ENCODE data around the gene KCTD17. TPM values are rescaled to one million over a fixed set of nuclear protein-coding genes. Genes with fewer than 3 reads are reported as not detected.

Gene KCTD17
- total RNA-seq, 1 donor from 2014 or later: 63.2 TPM

DNA sequence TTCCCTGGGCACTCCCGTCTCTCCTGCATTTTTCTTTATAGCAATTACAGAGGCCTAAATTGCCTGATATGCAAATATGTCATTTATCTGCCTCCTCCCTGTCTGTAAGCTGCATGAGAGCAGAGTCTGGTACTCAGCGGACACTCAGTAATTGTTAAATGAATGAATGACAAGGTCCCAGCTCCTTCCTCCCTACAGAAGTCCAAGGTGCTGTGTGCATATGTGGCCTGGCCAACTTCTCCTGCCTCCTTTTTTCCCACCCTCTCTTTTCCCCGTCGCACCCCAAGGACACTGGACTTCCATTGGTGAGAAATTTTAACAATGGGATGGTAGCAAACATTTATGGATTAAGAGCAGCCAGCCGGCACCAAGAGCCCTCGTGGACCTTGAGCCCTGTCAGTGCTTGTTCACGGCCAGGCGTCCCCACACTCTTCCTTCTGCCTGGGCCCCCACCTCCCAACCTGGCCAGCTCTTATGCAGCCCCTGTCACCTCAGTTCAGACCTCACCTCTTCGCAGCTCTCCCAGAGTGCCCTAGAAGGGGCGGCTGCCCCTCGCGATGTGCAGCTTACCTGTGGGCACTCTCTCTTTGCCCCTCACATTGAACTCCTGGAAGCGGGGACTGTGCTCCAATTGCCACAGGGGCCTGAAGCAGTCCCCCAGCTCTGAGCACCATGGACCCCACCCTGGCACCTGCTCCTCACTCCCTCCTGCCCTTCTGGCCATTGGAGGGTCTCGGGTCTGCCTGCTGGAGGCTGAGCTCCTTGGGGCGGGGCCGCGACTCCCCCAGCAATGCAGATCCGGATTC, 56.5 kb downstream of the KCTD17 start:
- H3K36me3 Mint-ChIP-seq (ENCODE audit: low read depth): peaks cover 4% of the 10 kb centered on the region
- H3K27me3 Mint-ChIP-seq: no peaks in the 10 kb centered on the region
- H3K4me3 Mint-ChIP-seq: no peak overlapping the region
- H3K9me3 Mint-ChIP-seq: no peaks in the 10 kb centered on the region
- DNase-seq: no peak
- peaks cover 11% of the 10 kb centered on the region for H3K4me1 Mint-ChIP-seq
- H3K27ac Mint-ChIP-seq: no peak overlapping the region
- intact Hi-C loops (cut with micrococcal nuclease): no loop called here

DNA sequence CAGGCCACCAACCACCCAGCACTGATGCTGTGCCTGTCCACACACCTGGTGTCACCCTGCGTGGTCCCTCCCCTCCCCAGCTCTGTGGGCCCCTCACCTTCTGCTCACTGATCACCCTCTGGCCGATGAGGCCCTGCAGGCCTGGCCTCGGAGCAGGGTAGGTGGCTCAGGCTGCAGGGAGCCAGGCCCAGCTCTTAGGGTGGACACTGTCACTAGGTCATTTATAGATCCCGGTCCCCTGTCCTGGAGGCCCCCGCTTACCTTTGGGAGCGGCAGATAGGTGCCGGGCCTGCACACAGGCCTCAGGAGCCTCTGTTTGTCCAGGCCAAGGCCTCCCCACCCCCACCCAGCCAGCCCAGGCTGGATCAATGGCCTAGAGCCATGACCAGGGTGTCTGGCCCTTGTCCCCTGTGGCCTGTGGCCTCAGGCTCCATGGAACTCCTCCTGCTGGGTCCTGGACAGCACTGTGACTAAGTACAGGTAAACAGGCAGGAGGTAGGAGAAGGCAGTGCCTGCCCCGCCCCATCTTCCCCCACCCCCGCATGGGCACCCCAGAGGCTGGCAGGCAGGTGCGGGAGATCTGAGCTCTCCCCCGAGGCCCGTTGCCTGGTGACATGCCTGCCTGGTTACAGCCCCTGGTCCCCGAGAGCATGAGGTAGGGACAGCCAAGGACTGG, 57.8 kb downstream of the KCTD17 start, which contains the start of gene TMPRSS6:
TMPRSS6 (minus strand) TSS at position 472 of the 676 bp plus-strand sequence. CDS start 6,296 bp downstream, outside the sequence.
- H3K27ac Mint-ChIP-seq: no peak within 1 kb of the TSS
- no peak for DNase-seq
- no peak within 1 kb of the TSS for H3K4me3 Mint-ChIP-seq
- intact Hi-C loops (cut with micrococcal nuclease): no loop called here
- no peaks in the 10 kb centered on the region for H3K27me3 Mint-ChIP-seq
- H3K4me1 Mint-ChIP-seq: peaks cover 9% of the 10 kb centered on the region
- H3K9me3 Mint-ChIP-seq: no peaks in the 10 kb centered on the region
- peaks cover 4% of the 10 kb centered on the region for H3K36me3 Mint-ChIP-seq (ENCODE audit: low read depth)

- Mint-ChIP-seq H3K27ac (no peak overlapping the region), H3K4me1 (peaks cover 15% of the 10 kb centered on the region), H3K9me3 (no peaks in the 10 kb centered on the region), H3K4me3 (no peak overlapping the region), H3K27me3 (no peaks in the 10 kb centered on the region), H3K36me3 (ENCODE audit: low read depth) (peaks cover 7% of the 10 kb centered on the region)
- no peak for DNase-seq
- intact Hi-C loops (cut with micrococcal nuclease): no loop called here
These were observed 59.7 kb downstream of the KCTD17 start for GRCh38 chr22:37111156-37111717.

GRCh38 chr22:37112084-37112728, 60.7 kb downstream of the KCTD17 start:
- no peak overlapping the region for H3K27ac Mint-ChIP-seq
- no peak overlapping the region for H3K4me3 Mint-ChIP-seq
- H3K9me3 Mint-ChIP-seq: no peaks in the 10 kb centered on the region
- no peak for DNase-seq
- intact Hi-C loops (cut with micrococcal nuclease): no loop called here
- no peaks in the 10 kb centered on the region for H3K27me3 Mint-ChIP-seq
- peaks cover 19% of the 10 kb centered on the region for H3K4me1 Mint-ChIP-seq
- H3K36me3 Mint-ChIP-seq (ENCODE audit: low read depth): peaks cover 7% of the 10 kb centered on the region

Other genes starting within 250 kb of the KCTD17 start
- gene PVALB, start 234.7 kb upstream of the KCTD17 start, total RNA-seq: not detected in 2 replicates
- gene NCF4, start 190.7 kb upstream of the KCTD17 start, total RNA-seq: 12.3 and 13.6 TPM in 2 replicates
- 5.0 and 5.2 TPM in 2 replicates for gene CSF2RB, start 138.1 kb upstream of the KCTD17 start, total RNA-seq
- gene TST, start 32.3 kb upstream of the KCTD17 start, total RNA-seq: 5.2 and 5.8 TPM in 2 replicates
- gene MPST, start 32.0 kb upstream of the KCTD17 start, total RNA-seq: 21.0 and 21.1 TPM in 2 replicates
- gene TMPRSS6, start 58.0 kb downstream of the KCTD17 start, total RNA-seq: 6.8 and 7.1 TPM in 2 replicates
- gene IL2RB, start 98.2 kb downstream of the KCTD17 start, total RNA-seq: 288 and 296 TPM in 2 replicates
- gene C1QTNF6, start 136.5 kb downstream of the KCTD17 start, total RNA-seq: 6.0 and 6.9 TPM in 2 replicates
- 3.5 and 4.0 TPM in 2 replicates for gene SSTR3, start 160.7 kb downstream of the KCTD17 start, total RNA-seq
- 519 and 540 TPM in 2 replicates for gene RAC2, start 192.5 kb downstream of the KCTD17 start, total RNA-seq
- gene CYTH4, start 230.8 kb downstream of the KCTD17 start, total RNA-seq: 43.5 and 44.9 TPM in 2 replicates

Measured in activated CD4-positive, alpha-beta T cell treated with anti-CD3 and anti-CD28 coated beads, Interleukin-2, amount 10 ng/mL, durations not matched to agents 24 days and 14 days (primary cell).